ENCODE results near the gene ASIC4.

GRCh38 chr2:219569635-219570034 is 55.4 kb downstream of the ASIC4 start:
- no peak for TF ChIP-seq CTCF (IDR thresholded peaks at IDR 0.05; ENCODE audit: low read depth, low read length, poor library complexity, severe bottlenecking)
- no peak for TF ChIP-seq EZH2phosphoT487 (IDR thresholded peaks at IDR 0.05; ENCODE audit: borderline replicate concordance, low read length)

All from DOHH2 (cell line).